ENCODE measurements around the gene TRMT1.

DNA sequence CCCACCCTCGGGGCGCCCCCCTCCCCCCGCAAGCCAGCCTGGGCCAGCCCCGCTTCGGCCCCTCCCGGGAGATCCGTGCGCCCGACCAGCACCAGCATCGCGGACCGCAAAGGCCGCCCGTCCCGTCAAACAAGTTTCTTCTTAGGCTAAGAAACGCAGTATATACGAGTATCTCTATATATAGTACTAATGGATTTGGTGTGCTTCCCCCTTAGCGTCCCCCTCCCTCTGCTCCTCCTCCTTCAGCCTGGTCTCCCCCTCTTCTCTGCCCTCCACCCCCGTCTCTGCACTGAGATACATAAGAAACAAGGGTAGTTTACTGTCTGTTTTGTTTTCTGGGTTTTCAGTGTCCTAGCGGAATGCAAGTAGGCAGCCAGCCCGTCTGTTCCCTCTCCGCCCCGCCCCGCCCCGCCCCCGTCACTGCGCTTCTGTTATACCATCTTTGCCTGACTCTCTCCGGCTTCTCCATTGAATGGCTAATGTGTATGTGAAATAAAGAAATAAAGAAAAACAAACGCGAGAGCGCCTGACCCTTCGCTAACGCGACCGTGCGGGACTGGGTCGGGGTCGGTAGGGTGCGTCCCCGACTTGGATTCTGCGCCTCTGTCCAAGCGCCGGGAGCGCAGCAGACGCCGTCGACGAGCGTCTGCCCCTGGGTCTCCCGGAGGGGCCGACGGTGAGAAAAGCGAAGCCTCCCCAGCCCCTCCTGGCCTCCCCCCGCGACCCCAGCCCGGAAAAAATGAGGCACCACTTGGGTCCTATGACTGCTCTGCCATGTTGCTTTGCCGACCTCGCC, 18.1 kb downstream of the TRMT1 start:
- TF ChIP-seq POLR2A (IDR thresholded peaks at IDR 0.05; ENCODE audit: low read length) (peak; percentile 55), GATA1 (IDR thresholded peaks at IDR 0.05; ENCODE audit: low read depth, low read length) (no peak)

Data from erythroblast (primary cell).